ENCODE measurements around the gene HCN2. TPM values are rescaled to one million over a fixed set of nuclear protein-coding genes. Genes with fewer than 3 reads are reported as not detected.

HCN2 gene
- total RNA-seq, 1 experiment from 2014 or later, result 1.8 TPM

- Histone ChIP-seq H3K36me3 (replicated peaks; ENCODE audit: control insufficient read depth, insufficient read depth, low read length) (peaks cover 4% of the 10 kb centered on the region), H3K27me3 (ENCODE audit: control insufficient read depth, insufficient read depth, low read length) (no peaks in the 10 kb centered on the region)
- no peak for DNase-seq
These were observed 59.5 kb downstream of the HCN2 start for GRCh38 chr19:648904-649801.

GRCh38 chr19:650121-650520 lies 60.4 kb downstream of the HCN2 start:
- Histone ChIP-seq H3K4me3 (ENCODE audit: insufficient read depth, low read depth, low read length) (no peak overlapping the region), H3K36me3 (replicated peaks; ENCODE audit: control insufficient read depth, insufficient read depth, low read length) (peaks cover 4% of the 10 kb centered on the region), H3K27me3 (ENCODE audit: control insufficient read depth, insufficient read depth, low read length) (no peaks in the 10 kb centered on the region)
- no peak for DNase-seq

More at GRCh38 chr19:648904-649801, 59.5 kb downstream of the HCN2 start:
- H3K4me3 ChIP-seq (ENCODE audit: insufficient read depth, low read depth, low read length), result no peak overlapping the region

- Histone ChIP-seq H3K4me3 (ENCODE audit: insufficient read depth, low read depth, low read length) (no peak overlapping the region), H3K27me3 (ENCODE audit: control insufficient read depth, insufficient read depth, low read length) (no peaks in the 10 kb centered on the region), H3K36me3 (replicated peaks; ENCODE audit: control insufficient read depth, insufficient read depth, low read length) (peaks cover 6% of the 10 kb centered on the region)
- no peak for DNase-seq
These were observed 61.6 kb downstream of the HCN2 start for GRCh38 chr19:651114-651818.

GRCh38 chr19:651991-652390 lies 62.3 kb downstream of the HCN2 start:
- Histone ChIP-seq H3K27me3 (ENCODE audit: control insufficient read depth, insufficient read depth, low read length) (no peaks in the 10 kb centered on the region), H3K36me3 (replicated peaks; ENCODE audit: control insufficient read depth, insufficient read depth, low read length) (peaks cover 6% of the 10 kb centered on the region), H3K4me3 (ENCODE audit: insufficient read depth, low read depth, low read length) (no peak overlapping the region)
- DNase-seq, result no peak

GRCh38 chr19:652467-653389 lies 63.0 kb downstream of the HCN2 start:
- peaks cover 6% of the 10 kb centered on the region for H3K36me3 ChIP-seq (replicated peaks; ENCODE audit: control insufficient read depth, insufficient read depth, low read length)
- H3K4me3 ChIP-seq (ENCODE audit: insufficient read depth, low read depth, low read length), result no peak overlapping the region
- DNase-seq, result no peak
- no peaks in the 10 kb centered on the region for H3K27me3 ChIP-seq (ENCODE audit: control insufficient read depth, insufficient read depth, low read length)

- no peak for DNase-seq
- H3K27me3 ChIP-seq (ENCODE audit: control insufficient read depth, insufficient read depth, low read length), result no peaks in the 10 kb centered on the region
- no peak overlapping the region for H3K4me3 ChIP-seq (ENCODE audit: insufficient read depth, low read depth, low read length)
- peaks cover 5% of the 10 kb centered on the region for H3K36me3 ChIP-seq (replicated peaks; ENCODE audit: control insufficient read depth, insufficient read depth, low read length)
These were observed 63.7 kb downstream of the HCN2 start for GRCh38 chr19:653425-653824.

GRCh38 chr19:655691-656090 lies 66.0 kb downstream of the HCN2 start:
- Histone ChIP-seq H3K27me3 (ENCODE audit: control insufficient read depth, insufficient read depth, low read length) (no peaks in the 10 kb centered on the region), H3K4me3 (ENCODE audit: insufficient read depth, low read depth, low read length) (no peak overlapping the region), H3K36me3 (replicated peaks; ENCODE audit: control insufficient read depth, insufficient read depth, low read length) (peaks cover 3% of the 10 kb centered on the region)
- DNase-seq, result no peak

- peaks cover 3% of the 10 kb centered on the region for H3K36me3 ChIP-seq (replicated peaks; ENCODE audit: control insufficient read depth, insufficient read depth, low read length)
- no peak for DNase-seq
- no peaks in the 10 kb centered on the region for H3K27me3 ChIP-seq (ENCODE audit: control insufficient read depth, insufficient read depth, low read length)
- no peak overlapping the region for H3K4me3 ChIP-seq (ENCODE audit: insufficient read depth, low read depth, low read length)
These were observed 67.3 kb downstream of the HCN2 start for GRCh38 chr19:656751-657559.

GRCh38 chr19:657611-658010 lies 67.9 kb downstream of the HCN2 start:
- peaks cover 3% of the 10 kb centered on the region for H3K36me3 ChIP-seq (replicated peaks; ENCODE audit: control insufficient read depth, insufficient read depth, low read length)
- H3K4me3 ChIP-seq (ENCODE audit: insufficient read depth, low read depth, low read length), result no peak overlapping the region
- no peak for DNase-seq
- no peaks in the 10 kb centered on the region for H3K27me3 ChIP-seq (ENCODE audit: control insufficient read depth, insufficient read depth, low read length)

- H3K4me3 ChIP-seq (ENCODE audit: insufficient read depth, low read depth, low read length), result no peak overlapping the region
- no peak for DNase-seq
- no peaks in the 10 kb centered on the region for H3K27me3 ChIP-seq (ENCODE audit: control insufficient read depth, insufficient read depth, low read length)
- peaks cover 3% of the 10 kb centered on the region for H3K36me3 ChIP-seq (replicated peaks; ENCODE audit: control insufficient read depth, insufficient read depth, low read length)
These were observed 68.6 kb downstream of the HCN2 start for GRCh38 chr19:658059-658839.

GRCh38 chr19:658916-659839 lies 69.5 kb downstream of the HCN2 start:
- Histone ChIP-seq H3K36me3 (replicated peaks; ENCODE audit: control insufficient read depth, insufficient read depth, low read length) (peaks cover 2% of the 10 kb centered on the region), H3K4me3 (ENCODE audit: insufficient read depth, low read depth, low read length) (no peak overlapping the region), H3K27me3 (ENCODE audit: control insufficient read depth, insufficient read depth, low read length) (no peaks in the 10 kb centered on the region)
- no peak for DNase-seq

- H3K4me3 ChIP-seq (ENCODE audit: insufficient read depth, low read depth, low read length), result no peak overlapping the region
- no peak for DNase-seq
- H3K36me3 ChIP-seq (replicated peaks; ENCODE audit: control insufficient read depth, insufficient read depth, low read length), result no peaks in the 10 kb centered on the region
- no peaks in the 10 kb centered on the region for H3K27me3 ChIP-seq (ENCODE audit: control insufficient read depth, insufficient read depth, low read length)
These were observed 71.2 kb downstream of the HCN2 start for GRCh38 chr19:660793-661426.
